Activated CD8-positive, alpha-beta memory T cell treated with anti-CD3 and anti-CD28 coated beads, Interleukin-2, amount 50 U/mL, for 24 hours (primary cell): ENCODE results near the gene HKDC1.
"Not testable (repeated sequence)": the region's sequence is repeated elsewhere in the genome, so short reads cannot be mapped to it uniquely, and the experiment has no call there.

ENCODE experiments used
- DNase-seq: peaks from one replicate; pipeline ENCODE4 v3.0.0-alpha.2; 2020; ENCODE audit errors: extremely low read depth

The HKDC1 gene

DNA sequence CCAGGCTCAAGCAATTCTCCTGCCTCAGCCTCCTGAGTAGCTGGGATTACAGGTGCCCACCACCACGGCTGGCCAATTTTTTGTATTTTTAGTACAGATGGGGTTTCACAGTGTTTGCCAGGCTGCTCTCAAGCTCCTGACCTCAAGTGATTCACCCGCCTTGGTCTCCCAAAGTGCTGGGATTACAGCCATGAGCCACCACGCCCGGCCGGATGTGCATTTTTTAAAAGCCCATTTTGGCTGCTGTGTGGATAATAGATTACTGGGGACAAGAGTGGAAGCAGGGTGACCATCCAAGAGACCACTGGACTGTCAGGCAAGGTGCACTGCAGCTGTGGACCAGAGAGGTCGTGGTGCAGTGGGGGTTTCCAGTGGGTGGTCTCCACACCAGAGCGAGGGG is 21.4 kb downstream of the HKDC1 start:
- no peak for DNase-seq

DNA sequence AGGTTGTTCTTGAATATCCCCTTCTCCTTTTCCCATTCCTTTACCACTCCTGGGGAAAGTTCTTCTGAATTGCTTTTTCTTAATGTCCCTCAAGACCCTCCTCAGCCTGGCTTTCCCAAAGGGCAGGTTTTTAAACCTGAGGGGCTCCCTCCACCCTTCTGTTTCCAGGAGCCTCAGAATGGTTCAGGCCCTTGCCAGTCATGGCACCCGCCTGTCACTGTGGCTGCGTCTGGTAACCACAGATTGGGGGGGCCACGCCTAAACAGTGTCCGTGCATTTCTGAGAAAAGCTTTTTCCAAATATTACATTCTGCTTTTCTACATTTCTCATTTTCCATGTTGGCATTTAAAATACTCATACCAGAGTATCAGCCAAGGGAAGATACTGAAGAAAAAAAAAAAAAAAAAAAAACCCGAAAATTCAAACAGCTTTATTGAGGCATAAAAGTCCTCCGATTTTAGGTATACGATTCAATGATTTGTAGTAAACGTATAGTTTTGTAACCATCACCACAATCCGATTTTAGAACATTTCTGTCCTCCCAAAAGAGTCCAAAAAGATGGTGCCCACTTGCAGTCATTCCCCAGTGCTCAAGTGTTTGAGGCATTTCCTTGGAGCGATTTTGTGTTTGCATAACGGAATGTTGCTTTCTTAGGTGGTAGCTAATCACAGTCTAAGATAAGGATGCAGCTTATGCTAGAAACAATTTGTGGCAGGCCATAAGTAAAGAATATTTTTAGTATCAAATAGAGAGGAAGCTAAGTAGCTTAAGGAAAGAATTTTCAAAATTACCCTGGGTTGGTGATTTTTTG is 22.1 kb downstream of the HKDC1 start:
- DNase-seq = no peak

DNA sequence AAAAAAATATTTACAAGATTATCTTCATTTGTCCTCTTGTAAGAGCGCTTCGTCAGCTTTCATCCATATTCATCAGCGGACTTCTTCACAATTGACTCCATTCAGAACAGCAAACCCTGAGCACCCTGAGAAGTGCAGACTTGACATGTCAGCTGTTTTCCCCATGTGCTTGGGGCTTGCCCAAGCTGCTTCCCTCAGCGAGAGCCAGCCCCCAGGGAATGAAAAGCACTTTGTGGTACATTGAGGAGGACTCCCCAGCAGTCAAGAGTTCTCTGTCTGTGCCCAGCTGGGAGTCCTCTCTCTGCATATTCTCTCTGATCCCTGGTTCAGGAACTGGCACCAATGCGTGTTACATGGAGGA is 22.7 kb downstream of the HKDC1 start:
- no peak for DNase-seq

DNA sequence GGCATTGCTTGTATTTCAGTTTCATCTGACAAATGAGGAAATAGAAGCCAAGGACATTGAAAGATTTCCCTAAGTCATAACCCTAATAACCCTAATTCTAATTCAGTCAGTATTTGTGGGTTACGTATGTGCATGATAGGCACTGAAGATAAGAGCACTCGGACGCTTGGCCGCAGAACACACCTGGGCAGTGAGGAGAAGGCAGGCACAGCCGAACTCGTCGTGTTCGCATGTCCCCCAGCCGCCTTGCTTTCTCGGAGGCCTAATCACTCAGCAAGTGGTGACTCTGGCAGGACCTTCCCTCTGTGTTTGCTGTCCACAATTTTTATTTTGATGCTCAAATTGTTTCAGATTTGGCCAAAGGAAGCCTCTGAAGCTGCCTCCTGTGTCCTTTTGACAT is 23.7 kb downstream of the HKDC1 start:
- DNase-seq = no peak

DNA sequence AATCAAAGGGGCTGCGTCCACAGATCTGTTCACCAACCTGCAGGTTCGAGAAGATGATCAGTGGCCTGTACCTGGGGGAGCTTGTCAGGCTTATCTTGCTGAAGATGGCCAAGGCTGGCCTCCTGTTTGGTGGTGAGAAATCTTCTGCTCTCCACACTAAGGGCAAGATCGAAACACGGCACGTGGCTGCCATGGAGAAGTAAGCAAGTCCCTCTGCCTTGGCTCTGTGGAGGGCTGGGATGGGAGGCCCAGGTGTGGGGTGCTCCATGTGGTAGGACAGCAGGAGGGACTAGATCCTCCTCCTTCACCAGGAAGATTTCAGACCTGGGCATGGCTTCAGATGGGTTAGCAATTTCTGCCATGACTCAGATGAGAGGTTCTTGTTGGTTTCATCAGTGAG is 25.9 kb downstream of the HKDC1 start:
- DNase-seq = no peak

DNA sequence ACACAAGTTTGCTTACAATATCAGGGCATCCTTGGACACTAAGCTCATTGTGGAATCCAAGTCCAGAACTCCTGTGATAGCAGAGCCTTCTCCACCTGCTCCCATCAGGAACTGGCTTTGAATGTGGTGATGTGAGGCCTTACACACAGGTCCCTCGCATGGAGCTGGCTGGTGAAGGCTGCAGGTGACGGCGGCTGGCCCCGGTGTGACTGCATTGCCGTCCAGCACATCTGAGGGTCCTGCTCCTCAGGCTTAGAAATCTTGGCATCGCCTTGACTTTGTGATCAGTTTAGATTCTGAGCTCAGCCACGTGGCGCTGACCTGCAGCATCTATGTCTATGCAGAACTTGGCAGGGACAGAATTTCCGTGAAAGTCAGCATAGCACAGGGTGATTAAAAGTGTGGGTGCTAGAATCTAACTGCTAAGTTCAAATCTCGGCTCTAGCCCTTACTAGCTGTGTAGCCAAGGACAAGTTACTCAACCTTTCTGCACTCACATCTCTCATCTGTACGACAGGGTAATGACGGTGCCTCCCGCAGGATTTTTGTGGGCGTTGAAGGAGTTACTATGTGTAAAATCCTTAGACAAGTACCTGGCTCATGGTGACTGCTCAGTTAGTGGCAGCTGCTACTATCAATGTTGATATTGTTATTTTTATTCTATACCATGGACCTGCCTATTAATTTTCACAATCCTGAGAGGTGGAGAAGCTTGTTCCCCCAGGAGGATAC is 26.6 kb downstream of the HKDC1 start:
- no peak for DNase-seq

DNA sequence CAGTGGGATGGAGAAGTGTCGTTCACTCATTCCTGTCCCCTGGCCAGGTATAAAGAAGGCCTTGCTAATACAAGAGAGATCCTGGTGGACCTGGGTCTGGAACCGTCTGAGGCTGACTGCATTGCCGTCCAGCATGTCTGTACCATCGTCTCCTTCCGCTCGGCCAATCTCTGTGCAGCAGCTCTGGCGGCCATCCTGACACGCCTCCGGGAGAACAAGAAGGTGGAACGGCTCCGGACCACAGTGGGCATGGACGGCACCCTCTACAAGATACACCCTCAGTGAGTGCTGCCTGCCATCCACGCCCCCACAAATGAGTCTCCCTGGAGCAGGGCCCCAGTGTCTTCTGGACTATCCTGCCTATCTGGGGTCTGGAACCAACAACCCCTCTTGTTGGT is 27.2 kb downstream of the HKDC1 start:
- no peak for DNase-seq

DNA sequence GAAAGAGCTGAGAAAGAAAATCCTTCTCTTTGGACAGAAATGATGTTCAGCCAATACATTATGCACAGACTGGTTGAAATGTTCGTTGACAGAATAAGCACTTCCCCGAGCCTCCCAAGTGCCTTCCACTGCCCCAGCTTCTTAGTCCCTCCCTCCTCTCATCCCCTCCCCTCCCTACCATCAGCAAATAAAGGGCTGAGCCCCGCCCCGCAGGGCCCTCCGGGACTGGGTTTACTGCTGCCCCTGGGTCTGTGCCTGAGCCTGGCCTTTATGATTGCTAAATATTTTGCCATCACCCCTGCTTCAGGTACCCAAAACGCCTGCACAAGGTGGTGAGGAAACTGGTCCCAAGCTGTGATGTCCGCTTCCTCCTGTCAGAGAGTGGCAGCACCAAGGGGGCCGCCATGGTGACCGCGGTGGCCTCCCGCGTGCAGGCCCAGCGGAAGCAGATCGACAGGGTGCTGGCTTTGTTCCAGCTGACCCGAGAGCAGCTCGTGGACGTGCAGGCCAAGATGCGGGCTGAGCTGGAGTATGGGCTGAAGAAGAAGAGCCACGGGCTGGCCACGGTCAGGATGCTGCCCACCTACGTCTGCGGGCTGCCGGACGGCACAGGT is 28.1 kb downstream of the HKDC1 start:
- no peak for DNase-seq

DNA sequence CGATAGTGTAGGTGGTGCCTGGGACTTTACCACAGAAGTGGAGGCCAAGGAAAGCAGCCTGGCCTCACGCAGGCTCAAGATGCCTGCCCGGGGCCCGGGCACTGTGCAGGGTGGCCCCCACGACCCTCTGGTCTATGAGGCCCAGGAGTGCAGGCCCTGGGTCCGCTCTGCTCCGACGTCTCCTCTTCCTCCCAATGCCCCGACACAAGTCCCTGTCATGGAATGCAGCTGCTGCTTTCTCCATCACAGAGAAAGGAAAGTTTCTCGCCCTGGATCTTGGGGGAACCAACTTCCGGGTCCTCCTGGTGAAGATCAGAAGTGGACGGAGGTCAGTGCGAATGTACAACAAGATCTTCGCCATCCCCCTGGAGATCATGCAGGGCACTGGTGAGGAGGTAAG is 29.9 kb downstream of the HKDC1 start:
- DNase-seq = no peak

DNA sequence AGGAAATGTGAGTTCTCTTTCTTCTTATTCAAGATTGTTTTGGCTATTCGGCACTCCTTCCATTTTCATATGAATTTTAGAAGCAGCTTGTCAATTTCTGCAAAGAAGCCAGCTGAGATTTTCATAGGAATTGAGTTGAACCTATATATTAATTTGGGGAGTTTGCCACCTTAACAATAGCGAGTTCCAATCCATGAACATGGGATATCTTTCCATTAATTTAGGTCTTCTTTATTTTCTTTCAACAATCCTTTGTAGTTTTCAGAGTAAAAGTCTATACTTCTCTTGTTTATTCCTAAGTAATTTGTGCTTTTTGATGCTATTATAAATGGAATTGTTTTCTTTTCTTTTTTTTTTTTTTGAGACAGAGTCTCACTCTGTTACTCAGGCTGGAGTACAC is 31.3 kb downstream of the HKDC1 start:
- DNase-seq = not testable (repeated sequence)

DNA sequence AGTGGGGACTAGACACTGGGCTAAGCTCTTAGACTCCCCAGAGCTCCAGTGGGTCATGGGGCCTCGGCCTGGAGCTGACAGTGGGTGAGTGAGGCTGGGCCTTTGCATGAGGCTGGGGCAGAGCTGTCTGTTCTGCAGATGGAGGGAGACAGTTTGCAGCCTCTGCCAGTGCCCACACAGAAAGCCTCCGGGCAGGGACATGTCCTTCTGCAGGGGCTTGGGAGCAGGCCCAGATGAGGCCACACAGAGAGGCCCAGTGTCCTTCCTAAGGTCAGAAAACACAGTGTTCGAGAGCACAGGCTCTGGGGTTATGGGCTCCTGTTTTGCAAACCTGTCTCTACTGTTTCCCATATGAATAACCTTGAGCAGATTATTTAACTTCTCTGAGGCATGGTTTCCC is 33.0 kb downstream of the HKDC1 start:
- DNase-seq = no peak

DNA sequence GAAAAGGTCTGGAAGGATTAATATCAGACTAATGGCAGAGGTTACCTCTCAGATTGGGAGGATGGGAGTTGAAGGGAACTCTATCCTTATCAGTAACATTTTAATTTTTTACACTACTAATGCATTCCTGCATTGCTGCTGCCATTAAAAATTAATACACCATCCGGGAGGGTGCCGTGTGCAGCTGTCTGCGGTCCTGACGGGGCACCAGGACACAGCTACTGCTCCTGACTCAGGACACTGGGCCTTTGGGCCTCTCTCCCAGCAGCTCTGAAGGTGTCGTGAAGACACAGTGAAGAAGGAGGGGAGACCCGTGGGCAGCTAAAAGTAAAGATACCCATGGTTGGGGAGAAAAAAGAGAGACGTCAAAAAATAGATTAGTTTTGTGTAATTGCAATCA is 34.7 kb downstream of the HKDC1 start:
- no peak for DNase-seq

DNA sequence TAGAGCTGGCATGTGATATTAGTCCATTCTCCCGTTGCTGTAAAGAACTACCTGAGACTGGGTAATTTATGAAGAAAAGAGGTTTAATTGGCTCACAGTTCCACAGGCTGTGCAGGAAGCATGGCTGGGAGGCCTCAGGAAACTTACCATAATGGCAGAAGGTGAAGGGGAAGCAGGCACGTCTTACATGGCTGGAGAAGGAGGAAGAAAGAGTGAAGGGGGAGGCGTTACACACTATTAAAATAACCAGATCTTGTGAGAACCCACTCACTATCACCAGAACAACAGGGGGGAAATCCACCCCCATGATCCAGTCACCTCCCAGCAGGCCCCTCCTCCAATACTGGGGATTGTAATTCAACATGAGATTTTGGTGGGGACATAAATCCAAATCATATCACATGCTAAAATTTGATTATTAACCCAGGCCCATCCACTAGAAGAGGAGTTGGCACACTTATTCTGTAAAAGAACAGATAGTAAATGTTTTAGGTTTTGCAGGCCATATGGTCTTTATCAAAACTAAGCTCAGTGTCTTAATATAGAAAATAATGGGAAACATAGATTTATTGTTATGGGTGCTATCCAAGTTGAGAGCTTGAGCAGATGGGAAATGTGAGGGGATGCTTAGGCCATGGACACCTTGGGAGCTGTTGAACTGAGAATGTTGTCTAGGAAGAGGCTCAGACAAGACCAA is 39.6 kb downstream of the HKDC1 start:
- no peak for DNase-seq

DNA sequence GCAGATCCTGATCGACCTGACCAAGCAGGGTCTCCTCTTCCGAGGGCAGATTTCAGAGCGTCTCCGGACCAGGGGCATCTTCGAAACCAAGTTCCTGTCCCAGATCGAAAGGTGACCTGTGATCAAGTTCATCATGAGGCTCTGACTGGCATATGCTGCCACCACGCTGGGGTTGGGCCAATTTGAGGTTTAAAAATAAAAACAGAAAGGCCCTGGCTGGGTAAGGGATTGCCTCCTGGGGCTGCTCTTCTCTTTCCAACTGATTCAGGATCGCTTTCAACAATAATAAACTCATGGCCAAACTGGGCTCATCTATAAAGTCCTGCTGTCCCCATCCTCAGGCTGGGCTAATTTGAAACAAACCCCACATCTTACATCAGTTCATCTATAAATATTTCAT is 41.1 kb downstream of the HKDC1 start:
- no peak for DNase-seq

DNA sequence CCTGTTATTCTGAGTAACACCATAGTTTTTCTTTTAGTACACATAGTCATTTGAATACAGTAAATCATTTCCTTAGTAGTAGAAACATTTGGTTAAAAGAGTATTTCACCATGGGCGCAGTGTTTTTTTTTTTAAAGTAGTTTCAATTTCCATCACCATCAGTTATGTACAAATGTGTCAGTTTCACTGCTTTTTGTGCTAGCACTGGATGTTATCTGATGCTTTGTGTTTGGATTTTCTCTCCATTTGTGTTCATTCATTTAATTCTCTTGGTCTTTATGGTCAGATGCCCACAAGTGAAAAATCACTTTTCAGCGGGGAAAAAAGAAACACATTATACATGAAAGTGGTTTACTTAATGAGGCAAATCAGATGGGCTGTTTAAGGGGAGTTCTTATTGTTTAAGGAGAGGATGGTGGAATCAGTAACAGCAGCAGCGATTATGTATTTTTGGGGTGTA is 42.2 kb downstream of the HKDC1 start:
- no peak for DNase-seq

DNA sequence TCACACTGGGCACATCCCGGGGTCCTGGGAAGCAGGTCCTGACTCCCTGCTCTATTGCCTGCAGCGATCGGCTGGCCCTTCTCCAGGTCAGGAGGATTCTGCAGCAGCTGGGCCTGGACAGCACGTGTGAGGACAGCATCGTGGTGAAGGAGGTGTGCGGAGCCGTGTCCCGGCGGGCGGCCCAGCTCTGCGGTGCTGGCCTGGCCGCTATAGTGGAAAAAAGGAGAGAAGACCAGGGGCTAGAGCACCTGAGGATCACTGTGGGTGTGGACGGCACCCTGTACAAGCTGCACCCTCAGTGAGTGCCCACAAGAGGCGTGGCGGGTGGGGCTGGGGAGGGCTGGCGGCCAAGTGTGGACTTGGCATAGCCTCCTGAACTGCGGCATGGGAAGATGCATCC is 45.4 kb downstream of the HKDC1 start:
- DNase-seq = no peak

DNA sequence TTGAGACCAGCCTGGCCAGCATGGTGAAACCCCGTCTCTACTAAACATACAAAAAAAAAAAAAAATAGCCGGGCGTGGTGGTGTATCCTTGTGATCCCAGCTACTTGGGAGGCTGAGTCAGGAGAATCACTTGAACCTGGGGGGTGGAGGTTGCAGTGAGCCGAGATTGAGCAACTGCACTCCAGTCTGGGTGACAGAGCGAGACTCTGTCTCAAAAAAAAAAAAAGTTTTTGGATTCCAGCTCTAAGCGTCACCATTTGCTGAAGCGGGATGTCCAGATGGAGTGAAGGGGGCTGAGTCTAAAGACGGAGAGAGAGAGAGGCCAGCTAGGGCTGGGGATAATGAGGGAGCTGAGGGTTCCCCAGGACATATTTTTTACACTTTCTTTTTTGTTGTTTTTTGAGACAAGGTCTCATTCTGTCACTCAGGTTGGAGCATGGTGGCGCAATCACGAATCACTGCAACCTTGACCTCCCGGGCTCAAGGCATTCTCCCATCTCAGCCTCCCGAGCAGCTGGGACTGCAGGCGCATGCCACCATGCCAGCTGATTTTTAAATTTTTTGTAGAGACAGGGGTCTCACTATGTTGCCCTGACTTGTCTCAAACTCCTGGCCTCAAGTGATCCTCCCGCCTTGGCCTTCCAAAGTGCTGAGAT is 48.8 kb downstream of the HKDC1 start:
- DNase-seq = no peak

DNA sequence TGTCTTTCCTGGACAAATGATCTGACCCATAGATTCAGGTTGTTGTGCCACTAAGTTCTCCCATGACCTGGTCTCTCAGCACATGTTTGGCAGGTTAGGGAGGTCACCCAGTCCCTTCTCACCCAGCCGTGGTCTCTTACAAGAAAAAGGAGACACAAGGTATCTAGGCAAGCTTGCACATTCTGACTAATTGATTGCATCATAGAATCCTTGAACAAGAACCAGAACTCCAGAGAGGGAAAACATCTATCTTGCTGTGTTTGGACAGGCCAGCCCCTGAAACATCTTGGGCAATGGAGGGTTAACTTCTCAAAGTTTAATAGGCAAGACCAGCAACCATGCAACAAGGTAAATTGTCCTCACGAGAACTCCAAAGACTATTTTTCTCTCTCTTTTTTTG is 49.6 kb downstream of the HKDC1 start:
- no peak for DNase-seq

DNA sequence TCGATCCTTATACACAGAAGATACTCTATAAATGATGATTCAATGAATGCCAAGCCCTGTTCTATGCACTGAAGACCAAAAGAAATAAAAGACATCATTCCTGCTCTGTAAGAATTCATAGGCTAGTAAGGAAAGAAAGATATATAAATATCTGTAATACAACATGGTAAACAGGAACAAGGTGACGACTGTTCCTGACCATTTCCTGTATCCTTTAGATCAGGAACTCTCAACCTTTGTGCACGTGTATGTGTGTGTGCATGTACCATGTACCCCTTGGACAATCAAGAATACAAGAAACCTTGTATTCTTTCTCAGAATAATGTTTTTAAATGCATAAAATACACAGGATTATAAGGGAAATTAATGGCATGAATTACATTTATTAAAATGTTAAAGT is 50.9 kb downstream of the HKDC1 start:
- DNase-seq = no peak

DNA sequence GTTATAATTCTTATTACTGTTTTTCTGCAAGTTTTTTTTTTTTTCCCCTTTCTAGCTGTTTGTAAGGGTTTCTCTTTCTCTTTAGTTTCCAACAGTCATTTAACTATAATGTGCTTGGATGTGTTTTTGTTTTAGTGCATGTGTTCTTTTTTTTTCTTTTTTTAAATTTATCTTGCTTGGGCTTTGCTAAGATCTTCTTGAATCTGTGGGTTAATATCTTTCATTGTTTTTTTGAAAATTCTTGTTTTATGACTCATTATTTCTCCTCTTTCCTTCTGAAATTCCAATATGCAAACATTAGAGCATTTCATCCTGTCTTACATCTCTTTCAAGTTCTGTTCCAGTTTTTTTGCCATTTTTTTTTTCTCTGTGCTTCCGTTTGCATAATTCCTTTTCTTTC is 52.5 kb downstream of the HKDC1 start:
- no peak for DNase-seq

DNA sequence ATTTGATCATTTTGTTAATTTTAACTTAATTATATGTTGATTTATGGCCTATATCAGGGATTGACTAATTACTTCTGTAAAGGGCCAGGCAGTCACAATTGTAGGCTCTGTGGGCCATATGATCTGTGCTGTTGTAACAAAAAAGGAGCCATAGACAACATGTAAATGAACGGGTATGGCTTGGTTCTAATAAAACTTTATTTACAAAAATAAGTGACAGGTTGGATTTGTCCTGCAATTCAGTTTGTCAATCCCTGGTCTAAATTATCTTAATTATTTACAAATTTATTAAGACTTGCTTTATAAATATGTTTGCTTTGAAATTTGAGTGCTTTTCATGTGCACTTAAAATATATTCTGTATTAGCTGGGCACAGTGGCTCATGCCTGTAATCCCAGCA is 55.3 kb downstream of the HKDC1 start:
- no peak for DNase-seq

DNA sequence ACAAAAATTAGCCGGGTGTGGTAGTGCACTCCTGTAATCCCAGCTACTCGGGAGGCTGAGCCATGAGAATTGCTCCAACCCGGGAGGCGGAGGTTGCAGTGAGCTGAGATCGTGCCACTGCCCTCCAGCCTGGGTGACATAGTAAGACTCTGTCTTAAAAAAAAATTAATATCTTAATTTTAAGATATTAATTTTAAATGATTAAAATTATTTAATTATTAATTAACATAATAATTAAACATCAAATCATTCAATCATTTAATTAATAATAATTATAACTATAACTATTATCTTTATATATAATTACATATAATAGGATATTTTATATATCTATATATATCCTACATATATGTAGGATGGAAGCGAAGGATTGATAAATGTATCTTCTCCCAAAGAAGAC is 56.4 kb downstream of the HKDC1 start:
- DNase-seq = no peak
